GM12878 (cell line): Measurements from ENCODE around the gene CCDC17. TPM values are rescaled to one million over a fixed set of nuclear protein-coding genes. Genes with fewer than 3 reads are reported as not detected.

Experiments used
- ATAC-seq: fragments of 200-7000 bp; cut with Tn5 transposase; 3 replicates; pipeline ENCODE4 v1.9.1; 2020; ENCODE audit warnings: mild to moderate bottlenecking, moderate library complexity
- BruUV-seq: library from RNA; stranded (reverse); fragments of 400-500 nt; replicated peaks from 2 replicates; lab custom pipeline; 2021; lab: Mats Ljungman, UMichigan
- CTCF ChIA-PET: fragments of 300-600 bp; sonication (Branson Sonifier 250); formaldehyde crosslinking; extraction: SDS; loops from one replicate; lab custom pipeline; 2021; ENCODE audit warnings: inconsistent platforms; lab: Yijun Ruan, JAX
- POLR2A ChIA-PET: fragments of 350-600 bp; formaldehyde crosslinking; extraction: SDS; loops from one replicate; lab custom pipeline; 2021; ENCODE audit warnings: inconsistent platforms; lab: Charles Lee
- RAD21 ChIA-PET: fragments of 300-600 bp; sonication (Branson Sonifier 250); formaldehyde crosslinking; loops from one replicate; lab custom pipeline; 2023; ENCODE audit warnings: antibody characterized with exemption; ENCODE audit not compliant: unreplicated experiment; lab: Charles Lee
- SMC1A ChIA-PET: fragments of 300-600 bp; sonication (Branson Sonifier 250); formaldehyde crosslinking; loops from one replicate; lab custom pipeline; 2023; ENCODE audit not compliant: unreplicated experiment, uncharacterized antibody; lab: Charles Lee
- DNase-seq: peaks from one replicate; pipeline ENCODE4 v3.0.0-alpha.2; 2011; ENCODE audit warnings: low read depth, low spot score
- FAIRE-seq: peaks from 3 replicates; lab custom pipeline; 2011; peaks lifted over from hg19 to GRCh38; lab: Jason Lieb, UNC
- H2AFZ ChIP-seq: 2 replicates; pipeline ENCODE4 v1.6.0; 2011; ENCODE audit warnings: low read depth, low read length, control low read depth; ENCODE audit not compliant: control insufficient read depth
- H3K27ac ChIP-seq: 2 replicates; pipeline ENCODE4 v1.5.1; 2011; ENCODE audit warnings: control low read depth; ENCODE audit not compliant: control insufficient read depth, insufficient read depth
- H3K27me3 ChIP-seq, 2 experiments: replicated peaks in 1 of 2; 2 replicates each; pipeline versions ENCODE4 v1.6.0 to v1.6.1; 2011; ENCODE audit warnings: low read length in 1 of 2; ENCODE audit not compliant: control insufficient read depth in 2 of 2, insufficient read depth in 2 of 2
- H3K36me3 ChIP-seq, 2 experiments: 2 replicates each; pipeline ENCODE4 v1.5.1; 2011; ENCODE audit warnings: low read length in 1 of 2; ENCODE audit not compliant: control insufficient read depth in 2 of 2, insufficient read depth in 2 of 2
- H3K4me1 ChIP-seq: 2 replicates; pipeline ENCODE4 v1.6.1; 2011; ENCODE audit warnings: mild to moderate bottlenecking, low read length, moderate library complexity, mixed read lengths; ENCODE audit not compliant: control insufficient read depth, insufficient read depth
- H3K4me2 ChIP-seq: 2 replicates; pipeline ENCODE4 v1.6.0; 2011; ENCODE audit warnings: control low read depth; ENCODE audit not compliant: control insufficient read depth, insufficient read depth
- H3K4me3 ChIP-seq: fragments of 200-600 bp; sonication (generic); 2 replicates; pipeline ENCODE4 v1.5.1; 2016
- H3K79me2 ChIP-seq: 2 replicates; pipeline ENCODE4 v1.6.0; 2011; ENCODE audit warnings: low read length; ENCODE audit not compliant: control insufficient read depth, insufficient read depth
- H3K9ac ChIP-seq: 2 replicates; pipeline ENCODE4 v1.8.0; 2011; ENCODE audit warnings: low read length, control low read depth, mixed read lengths; ENCODE audit not compliant: control insufficient read depth, insufficient read depth
- H3K9me3 ChIP-seq: replicated peaks from 3 replicates; pipeline ENCODE4 v1.5.1; 2011; ENCODE audit warnings: mild to moderate bottlenecking, low read length; ENCODE audit not compliant: control insufficient read depth, insufficient read depth
- H4K20me1 ChIP-seq: 2 replicates; pipeline ENCODE4 v1.6.0; 2011; ENCODE audit not compliant: control insufficient read depth, insufficient read depth
- CHD2 ChIP-seq: IDR thresholded peaks from 2 replicates; pipeline ENCODE4 v1.6.1; 2011; ENCODE audit warnings: low read depth, low read length, improper control_type of control experiment, borderline replicate concordance
- CREM ChIP-seq: IDR thresholded peaks from 2 replicates; pipeline ENCODE4 v1.6.1; 2014; ENCODE audit warnings: antibody characterized with exemption, low read depth
- HDGF ChIP-seq: fragments of 450-650 bp; IDR thresholded peaks from 2 replicates; pipeline ENCODE4 v1.6.1; 2016; ENCODE audit warnings: antibody characterized with exemption
- JUND ChIP-seq: IDR thresholded peaks from 2 replicates; pipeline ENCODE4 v1.6.1; 2012; ENCODE audit warnings: low read depth, mild to moderate bottlenecking, low read length, improper control_type of control experiment, moderate library complexity
- LARP7 ChIP-seq: fragments of 450-650 bp; IDR thresholded peaks from 2 replicates; pipeline ENCODE4 v1.6.1; 2017; ENCODE audit warnings: mild to moderate bottlenecking
- MTA3 ChIP-seq: IDR thresholded peaks from 2 replicates; pipeline ENCODE4 v1.6.1; 2012; ENCODE audit warnings: low read length, inconsistent platforms, borderline replicate concordance
- RB1 ChIP-seq: fragments of 450-650 bp; formaldehyde crosslinking; IDR thresholded peaks from 2 replicates; pipeline ENCODE4 v1.6.1; 2017; ENCODE audit warnings: mild to moderate bottlenecking, borderline replicate concordance
- SREBF1 ChIP-seq: IDR thresholded peaks from 2 replicates; pipeline ENCODE4 v1.6.1; 2012; ENCODE audit warnings: mild to moderate bottlenecking, low read length
- SUPT20H ChIP-seq: IDR thresholded peaks from 2 replicates; pipeline ENCODE4 v1.6.1; 2011; ENCODE audit warnings: low read depth, mild to moderate bottlenecking, low read length, moderate library complexity, borderline replicate concordance; ENCODE audit not compliant: control insufficient read depth
- TCF12 ChIP-seq: IDR thresholded peaks from 2 replicates; pipeline ENCODE4 v1.6.1; 2011; ENCODE audit warnings: low read depth, mild to moderate bottlenecking, low read length
- TCF3 ChIP-seq: IDR thresholded peaks from 2 replicates; pipeline ENCODE4 v1.6.1; 2012; ENCODE audit warnings: low read depth, mild to moderate bottlenecking, low read length, borderline replicate concordance; ENCODE audit not compliant: insufficient read depth
- ZNF207 ChIP-seq: fragments of 450-650 bp; IDR thresholded peaks from 2 replicates; pipeline ENCODE4 v1.6.1; 2014; ENCODE audit warnings: antibody characterized with exemption, mild to moderate bottlenecking, borderline replicate concordance
- ZNF622 ChIP-seq: fragments of 450-650 bp; IDR thresholded peaks from 2 replicates; pipeline ENCODE4 v1.6.1; 2017; ENCODE audit warnings: mild to moderate bottlenecking, inconsistent platforms
- in situ Hi-C: fragments of 300-500 bp; cut with MboI; formaldehyde crosslinking; loops from 9 replicates; pipeline ENCODE4 v1.14.3; 2018; ENCODE audit warnings: mixed read lengths
- intact Hi-C: fragments of 100-400 bp; cut with micrococcal nuclease; formaldehyde crosslinking; loops from one replicate; pipeline ENCODE4 v1.14.2; 2022; ENCODE audit not compliant: unreplicated experiment
- polyA plus RNA-seq, 11 experiments: library from polyadenylated mRNA; depleted of rRNA in 4 of 11; unstranded in 6 of 11; stranded (reverse) in 5 of 11; fragments of >200 nt; fragmentation: Nextera tagmentation in 4 of 11; fragmentation: Illumina TruSeq in 1 of 11; extraction: Ambion mirVana in 4 of 11; extraction: Trizol in 1 of 11; gene quantifications; 1 replicate in 1 of 11; 2 replicates in 10 of 11; pipeline versions ENCODE4 v1.2.1 to v1.2.3, GENCODE V29; 2011 to 2016; ENCODE audit warnings: inconsistent platforms in 2 of 11, missing spikeins in 2 of 11, low read depth in 1 of 11
- total RNA-seq, 4 experiments: library from RNA; depleted of rRNA in 3 of 4; stranded (reverse); fragments of >200 nt in 3 of 4; fragmentation: Illumina TruSeq in 1 of 4; extraction: Trizol in 1 of 4; gene quantifications; 2 replicates each; pipeline versions ENCODE4 v1.2.1 to v1.2.3, GENCODE V29; 2013 to 2021
- TF ChIP-seq, protein P1 (sequence below): fragments of 450-650 bp; IDR thresholded peaks from 2 replicates; pipeline ENCODE4 v1.6.1; 2016; ENCODE audit warnings: mild to moderate bottlenecking

Gene CCDC17
- total and polyA plus RNA-seq, 10 of the 15 experiments (the other 5 are each of a cell fraction or from before 2014, with no cell fraction given), result 0.15 to 1.9 (median 0.69) TPM

DNA sequence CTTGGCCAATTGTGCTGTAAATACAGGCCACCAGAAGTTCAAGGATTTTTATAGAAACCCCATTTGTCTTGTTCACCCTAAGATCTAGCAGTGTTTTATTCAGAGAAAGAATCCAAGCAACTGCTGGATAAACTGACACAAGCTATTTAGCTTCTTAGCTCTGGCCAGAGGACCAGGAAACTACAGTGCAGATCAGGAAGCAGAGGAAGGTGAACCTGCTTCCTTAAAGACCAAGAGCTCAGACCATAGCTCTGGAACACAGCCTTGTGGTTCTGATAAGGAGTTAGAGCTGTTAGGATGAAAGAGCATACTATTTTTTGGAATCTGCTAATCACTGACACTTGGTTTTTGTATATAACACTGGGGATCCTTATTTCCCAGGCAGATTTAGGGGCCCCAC lies 5.2 kb upstream of the CCDC17 start:
- TF ChIP-seq ZNF622, result no peak
- TF ChIP-seq, protein P1, sequence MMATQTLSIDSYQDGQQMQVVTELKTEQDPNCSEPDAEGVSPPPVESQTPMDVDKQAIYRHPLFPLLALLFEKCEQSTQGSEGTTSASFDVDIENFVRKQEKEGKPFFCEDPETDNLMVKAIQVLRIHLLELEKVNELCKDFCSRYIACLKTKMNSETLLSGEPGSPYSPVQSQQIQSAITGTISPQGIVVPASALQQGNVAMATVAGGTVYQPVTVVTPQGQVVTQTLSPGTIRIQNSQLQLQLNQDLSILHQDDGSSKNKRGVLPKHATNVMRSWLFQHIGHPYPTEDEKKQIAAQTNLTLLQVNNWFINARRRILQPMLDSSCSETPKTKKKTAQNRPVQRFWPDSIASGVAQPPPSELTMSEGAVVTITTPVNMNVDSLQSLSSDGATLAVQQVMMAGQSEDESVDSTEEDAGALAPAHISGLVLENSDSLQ, result no peak
- TF ChIP-seq MTA3, result no peak
- no peak for TF ChIP-seq SUPT20H
- TF ChIP-seq CHD2, result no peak
- no peak for TF ChIP-seq LARP7
- TF ChIP-seq SREBF1, result no peak
- no peak for TF ChIP-seq ZNF207
- no peak for TF ChIP-seq CREM
- no peak for TF ChIP-seq TCF3
- TF ChIP-seq HDGF, result no peak
- no peak for TF ChIP-seq RB1
- TF ChIP-seq JUND, result no peak
- no peak for TF ChIP-seq TCF12
- TF ChIP-seq, all 136 proteins: peak for 0
- Histone ChIP-seq H3K4me3 (no peak overlapping the region), H3K4me2 (no peak overlapping the region), H3K36me3 (peaks cover 9 to 44% of the 10 kb centered on the region in 2 experiments), H3K27ac (no peak overlapping the region), H3K9ac (no peak overlapping the region), H4K20me1 (no peaks in the 10 kb centered on the region), H3K79me2 (no peaks in the 10 kb centered on the region), H3K27me3 (no peaks in the 10 kb centered on the region), H3K4me1 (no peaks in the 10 kb centered on the region), H3K9me3 (no peaks in the 10 kb centered on the region), H2AFZ (no peak overlapping the region)
- in situ Hi-C loops, result no loop called here
- ATAC-seq (no peak), DNase-seq (no peak), FAIRE-seq (no peak)
- ChIA-PET CTCF (interaction anchor here (1.2 kb wide), 1 partner anchor 9 kb away, joined by 3 read pairs; no protein-coding TSS in a partner anchor), POLR2A (interaction anchor here (0.6 kb wide), 1 partner anchor 689 kb away, joined by 6 read pairs; no protein-coding TSS in a partner anchor), RAD21 (interaction anchor here (0.6 kb wide), 1 partner anchor 15 kb away, joined by 3 read pairs; no protein-coding TSS in a partner anchor), SMC1A (interaction anchor here (0.6 to 1.6 kb wide), 2 partner anchors 15 to 654 kb away, joined by 4 to 5 read pairs; no protein-coding TSS in a partner anchor)
- intact Hi-C loops, result loop anchor here (10.0 kb wide), 1 partner anchor 256 kb away; no protein-coding TSS in a partner anchor
- no TSS peak for BruUV-seq
